HG03095 (cell line): ENCODE results near the gene DAAM1.

Source experiments
- ATAC-seq: cut with Tn5 transposase; IDR thresholded peaks from one replicate; pipeline ENCODE4 v1.9.1; 2021; ENCODE audit warnings: moderate library complexity; ENCODE audit not compliant: unreplicated experiment

Gene DAAM1

GRCh38 chr14:59358102-59358501 lies 169.6 kb downstream of the DAAM1 start:
- ATAC-seq = no peak

GRCh38 chr14:59358784-59359183 lies 170.3 kb downstream of the DAAM1 start:
- no peak for ATAC-seq

- ATAC-seq = no peak
Observed at GRCh38 chr14:59359431-59360124, 171.1 kb downstream of the DAAM1 start.

- no peak for ATAC-seq
Observed at GRCh38 chr14:59360233-59360632, 171.8 kb downstream of the DAAM1 start.

GRCh38 chr14:59360923-59361794 lies 172.7 kb downstream of the DAAM1 start:
- ATAC-seq = no peak

GRCh38 chr14:59362513-59362912 lies 174.0 kb downstream of the DAAM1 start:
- no peak for ATAC-seq

- no peak for ATAC-seq
Observed at GRCh38 chr14:59363531-59364226, 175.2 kb downstream of the DAAM1 start.

- no peak for ATAC-seq
Observed at GRCh38 chr14:59370158-59370742, 181.8 kb downstream of the DAAM1 start.

- no peak for ATAC-seq
Observed at GRCh38 chr14:59371771-59372170, 183.3 kb downstream of the DAAM1 start.

- ATAC-seq = no peak
Observed at GRCh38 chr14:59374048-59374447, 185.6 kb downstream of the DAAM1 start.

- peak; percentile 52 for ATAC-seq
Observed at GRCh38 chr14:59376686-59377085, 188.2 kb downstream of the DAAM1 start.

- no peak for ATAC-seq
Observed at GRCh38 chr14:59377491-59377890, 189.0 kb downstream of the DAAM1 start.

GRCh38 chr14:59377991-59378601 lies 189.6 kb downstream of the DAAM1 start:
- ATAC-seq = no peak

GRCh38 chr14:59389936-59390335 lies 201.5 kb downstream of the DAAM1 start:
- no peak for ATAC-seq

- ATAC-seq = no peak
Observed at GRCh38 chr14:59391388-59391787, 202.9 kb downstream of the DAAM1 start.

GRCh38 chr14:59394268-59394667 lies 205.8 kb downstream of the DAAM1 start:
- ATAC-seq = no peak

- ATAC-seq = no peak
Observed at GRCh38 chr14:59395672-59396071, 207.2 kb downstream of the DAAM1 start.

GRCh38 chr14:59398841-59399240 lies 210.4 kb downstream of the DAAM1 start:
- no peak for ATAC-seq

- no peak for ATAC-seq
Observed at GRCh38 chr14:59406454-59407245, 218.2 kb downstream of the DAAM1 start.
